Measurements from ENCODE around the gene NRAS.

NRAS gene

DNA sequence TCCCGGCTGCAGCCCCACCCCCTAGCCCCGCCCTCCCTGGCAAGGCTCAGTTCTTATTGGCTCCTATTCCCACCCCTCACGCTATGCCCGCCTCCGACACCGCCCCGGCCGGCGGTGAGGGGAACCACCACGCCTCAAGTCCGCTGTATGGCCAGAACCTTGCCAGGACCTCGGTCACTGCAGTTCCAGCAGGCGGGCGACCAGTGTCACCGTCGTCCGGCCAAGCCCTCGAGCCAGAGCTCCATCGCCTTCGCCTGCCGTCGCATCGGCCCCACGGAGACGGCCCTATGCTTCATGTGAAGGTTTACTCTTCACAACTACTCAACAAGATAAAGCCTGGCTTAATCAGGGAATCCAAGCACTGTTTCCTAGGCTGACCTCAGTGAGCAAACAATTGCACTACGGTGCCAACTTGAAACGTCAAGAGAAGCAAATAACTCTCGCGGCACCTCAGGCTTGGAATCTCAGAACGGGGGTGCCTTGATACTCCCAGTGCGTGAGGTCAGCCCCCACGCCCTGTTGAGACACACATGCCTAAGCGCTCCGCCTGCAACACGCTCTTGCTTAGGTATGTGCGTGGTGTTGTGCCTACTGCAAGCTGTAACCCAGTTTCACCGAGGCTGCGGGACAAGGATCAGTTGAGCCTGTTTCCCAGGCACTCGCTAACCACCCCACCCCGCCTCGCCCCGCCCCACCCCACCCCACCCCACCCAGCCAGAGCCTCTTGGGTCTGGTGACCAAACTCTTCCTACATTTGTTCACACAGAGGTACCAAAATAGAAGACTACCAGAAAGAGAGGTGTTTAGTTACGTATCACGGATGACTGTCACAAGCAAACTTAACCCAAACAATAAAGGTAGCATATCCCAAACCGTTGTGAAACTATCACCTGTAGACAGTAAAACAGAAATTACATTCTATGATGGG is 46.2 kb downstream of the NRAS start (continued):
- peak; percentile 71; the same call in 1 of the 2 replicates for TF ChIP-seq KLF1 (tag by site-specific recombination; IDR thresholded peaks at IDR 0.05)
- peak; percentile 57; the same call in 1 of the 2 replicates for TF ChIP-seq GLIS2 (tag by site-specific recombination; IDR thresholded peaks at IDR 0.05)
- TF ChIP-seq ZFP3 (tag by site-specific recombination; IDR thresholded peaks at IDR 0.05; ENCODE audit: low read depth): no peak

DNA sequence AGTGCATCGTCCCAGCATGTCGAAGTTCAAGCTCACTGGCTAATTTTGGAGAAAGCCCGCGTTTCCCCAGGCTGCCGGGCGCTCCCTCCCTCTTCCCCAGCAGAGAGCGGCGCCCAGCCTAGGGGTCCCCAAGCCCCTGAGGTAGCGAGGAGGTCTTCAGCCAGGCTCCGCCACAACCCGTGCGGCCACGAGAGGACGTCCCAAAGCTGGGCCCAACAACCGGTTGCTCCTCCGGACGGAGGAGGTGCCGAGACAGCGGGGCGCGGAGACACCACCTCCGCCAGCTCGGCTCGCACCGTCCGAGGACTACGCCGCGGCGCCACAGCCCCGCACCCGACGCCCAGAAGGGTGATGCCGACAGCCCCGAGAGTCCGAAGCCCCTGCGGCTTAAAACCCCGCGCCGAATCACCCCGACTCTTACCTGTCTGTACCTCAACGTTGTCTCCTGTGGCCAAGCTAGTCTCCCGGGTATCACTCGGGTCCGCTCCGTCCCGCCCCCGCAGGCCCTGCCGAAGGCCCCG is 46.9 kb downstream of the NRAS start, which contains the start of gene DENND2C:
DENND2C (minus strand) TSS at position 488 of the 521 bp plus-strand sequence. CDS start 44,065 bp downstream, outside the sequence.
- CTCF ChIA-PET: interaction anchor here (0.5 to 1.6 kb wide), 8 partner anchors 14 to 430 kb away, joined by 3 to 6 read pairs (median 4); partner anchors contain the start of gene AMPD1
- POLR2A ChIA-PET: interaction anchor here (0.5 to 2.4 kb wide), 11 partner anchors 9 to 866 kb away, joined by 3 to 15 read pairs (median 4); partner anchors contain the start of genes BCAS2, NRAS and TRIM33
- Histone ChIP-seq H3K4me1 (ENCODE audit: control insufficient read depth, insufficient read depth, low read length) (peaks cover 6% of the 10 kb centered on the region; the same call in 1 of the 2 replicates), H3K9me3 (ENCODE audit: control insufficient read depth, insufficient read depth, low read depth, low read length) (no peaks in the 10 kb centered on the region), H3K4me3 (ENCODE audit: low read depth, low read length) (peak within 1 kb of the TSS; percentile 80), H3K27ac (ENCODE audit: extremely low read depth, low read depth, low read length) (peak within 1 kb of the TSS; percentile 65), H3K36me3 (ENCODE audit: control insufficient read depth in 2 of 2, insufficient read depth in 1 of 2, low read length in 2 of 2) (no peaks in the 10 kb centered on the region)
- TF ChIP-seq ZFP3 (tag by site-specific recombination; IDR thresholded peaks at IDR 0.05; ENCODE audit: low read depth) (no peak), ZNF626 (tag by site-specific recombination; IDR thresholded peaks at IDR 0.05) (no peak), ZBTB7A (tag by site-specific recombination; IDR thresholded peaks at IDR 0.05; ENCODE audit: low read depth) (0 out of 2 replicates have a peak, but pooled peaks have one; percentile 44), ZNF658 (tag by site-specific recombination; IDR thresholded peaks at IDR 0.05) (no peak), ZNF610 (tag by site-specific recombination; IDR thresholded peaks at IDR 0.05; ENCODE audit: borderline replicate concordance) (peak; percentile 44; the same call in 1 of the 2 replicates), ZNF184 (tag by site-specific recombination; IDR thresholded peaks at IDR 0.05) (no peak), ZNF302 (tag by site-specific recombination; IDR thresholded peaks at IDR 0.05; ENCODE audit: low read depth) (no peak), ZFHX2 (tag by site-specific recombination; conservative IDR thresholded peaks at IDR 0.05) (peak; percentile 77), ZNF501 (tag by site-specific recombination; IDR thresholded peaks at IDR 0.05) (peak; percentile 9; the same call in 1 of the 2 replicates), SP3 (tag by site-specific recombination; IDR thresholded peaks at IDR 0.05) (peak; percentile 80; the same call in 1 of the 2 replicates), KLF8 (tag by site-specific recombination; IDR thresholded peaks at IDR 0.05) (peak; percentile 64; the same call in 1 of the 2 replicates), ZNF707 (tag by site-specific recombination; IDR thresholded peaks at IDR 0.05) (no peak), ZNF138 (tag by site-specific recombination; IDR thresholded peaks at IDR 0.05; ENCODE audit: borderline replicate concordance) (no peak), BCL11A (tag by site-specific recombination; IDR thresholded peaks at IDR 0.05; ENCODE audit: low read depth) (no peak), ZBTB20 (tag by site-specific recombination; IDR thresholded peaks at IDR 0.05) (peak; percentile 72), ZNF423 (tag by site-specific recombination; IDR thresholded peaks at IDR 0.05) (0 out of 2 replicates have a peak, but pooled peaks have one; percentile 29), SCRT1 (tag by site-specific recombination; IDR thresholded peaks at IDR 0.05; ENCODE audit: borderline replicate concordance) (peak; percentile 85), ZNF157 (tag by site-specific recombination; IDR thresholded peaks at IDR 0.05) (no peak), GFI1B (tag by site-specific recombination; IDR thresholded peaks at IDR 0.05) (no peak), FEZF1 (tag by site-specific recombination; IDR thresholded peaks at IDR 0.05) (no peak), OVOL3 (tag by site-specific recombination; IDR thresholded peaks at IDR 0.05) (peak; percentile 52; the same call in 1 of the 2 replicates), ZNF48 (tag by site-specific recombination; IDR thresholded peaks at IDR 0.05) (no peak), ZNF514 (tag by site-specific recombination; IDR thresholded peaks at IDR 0.05) (no peak)
- TF ChIP-seq, protein P1, sequence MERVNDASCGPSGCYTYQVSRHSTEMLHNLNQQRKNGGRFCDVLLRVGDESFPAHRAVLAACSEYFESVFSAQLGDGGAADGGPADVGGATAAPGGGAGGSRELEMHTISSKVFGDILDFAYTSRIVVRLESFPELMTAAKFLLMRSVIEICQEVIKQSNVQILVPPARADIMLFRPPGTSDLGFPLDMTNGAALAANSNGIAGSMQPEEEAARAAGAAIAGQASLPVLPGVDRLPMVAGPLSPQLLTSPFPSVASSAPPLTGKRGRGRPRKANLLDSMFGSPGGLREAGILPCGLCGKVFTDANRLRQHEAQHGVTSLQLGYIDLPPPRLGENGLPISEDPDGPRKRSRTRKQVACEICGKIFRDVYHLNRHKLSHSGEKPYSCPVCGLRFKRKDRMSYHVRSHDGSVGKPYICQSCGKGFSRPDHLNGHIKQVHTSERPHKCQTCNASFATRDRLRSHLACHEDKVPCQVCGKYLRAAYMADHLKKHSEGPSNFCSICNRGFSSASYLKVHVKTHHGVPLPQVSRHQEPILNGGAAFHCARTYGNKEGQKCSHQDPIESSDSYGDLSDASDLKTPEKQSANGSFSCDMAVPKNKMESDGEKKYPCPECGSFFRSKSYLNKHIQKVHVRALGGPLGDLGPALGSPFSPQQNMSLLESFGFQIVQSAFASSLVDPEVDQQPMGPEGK (tag by site-specific recombination; IDR thresholded peaks at IDR 0.05): peak; percentile 89
- TF ChIP-seq, protein P2, sequence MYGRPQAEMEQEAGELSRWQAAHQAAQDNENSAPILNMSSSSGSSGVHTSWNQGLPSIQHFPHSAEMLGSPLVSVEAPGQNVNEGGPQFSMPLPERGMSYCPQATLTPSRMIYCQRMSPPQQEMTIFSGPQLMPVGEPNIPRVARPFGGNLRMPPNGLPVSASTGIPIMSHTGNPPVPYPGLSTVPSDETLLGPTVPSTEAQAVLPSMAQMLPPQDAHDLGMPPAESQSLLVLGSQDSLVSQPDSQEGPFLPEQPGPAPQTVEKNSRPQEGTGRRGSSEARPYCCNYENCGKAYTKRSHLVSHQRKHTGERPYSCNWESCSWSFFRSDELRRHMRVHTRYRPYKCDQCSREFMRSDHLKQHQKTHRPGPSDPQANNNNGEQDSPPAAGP (tag by site-specific recombination; IDR thresholded peaks at IDR 0.05): 0 out of 2 replicates have a peak, but pooled peaks have one; percentile 17
- TF ChIP-seq, protein P3, sequence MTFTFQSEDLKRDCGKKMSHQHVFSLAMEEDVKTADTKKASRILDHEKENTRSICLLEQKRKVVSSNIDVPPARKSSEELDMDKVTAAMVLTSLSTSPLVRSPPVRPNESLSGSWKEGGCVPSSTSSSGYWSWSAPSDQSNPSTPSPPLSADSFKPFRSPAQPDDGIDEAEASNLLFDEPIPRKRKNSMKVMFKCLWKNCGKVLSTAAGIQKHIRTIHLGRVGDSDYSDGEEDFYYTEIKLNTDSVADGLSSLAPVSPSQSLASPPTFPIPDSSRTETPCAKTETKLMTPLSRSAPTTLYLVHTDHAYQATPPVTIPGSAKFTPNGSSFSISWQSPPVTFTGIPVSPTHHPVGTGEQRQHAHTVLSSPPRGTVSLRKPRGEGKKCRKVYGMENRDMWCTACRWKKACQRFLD (tag by site-specific recombination; IDR thresholded peaks at IDR 0.05): no peak
- TF ChIP-seq, protein P4, sequence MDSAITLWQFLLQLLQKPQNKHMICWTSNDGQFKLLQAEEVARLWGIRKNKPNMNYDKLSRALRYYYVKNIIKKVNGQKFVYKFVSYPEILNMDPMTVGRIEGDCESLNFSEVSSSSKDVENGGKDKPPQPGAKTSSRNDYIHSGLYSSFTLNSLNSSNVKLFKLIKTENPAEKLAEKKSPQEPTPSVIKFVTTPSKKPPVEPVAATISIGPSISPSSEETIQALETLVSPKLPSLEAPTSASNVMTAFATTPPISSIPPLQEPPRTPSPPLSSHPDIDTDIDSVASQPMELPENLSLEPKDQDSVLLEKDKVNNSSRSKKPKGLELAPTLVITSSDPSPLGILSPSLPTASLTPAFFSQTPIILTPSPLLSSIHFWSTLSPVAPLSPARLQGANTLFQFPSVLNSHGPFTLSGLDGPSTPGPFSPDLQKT (IDR thresholded peaks at IDR 0.05; ENCODE audit: borderline replicate concordance, low read depth, low read length): no peak
